ENCODE results near the gene TNNI3K. TPM values are rescaled to one million over a fixed set of nuclear protein-coding genes. Genes with fewer than 3 reads are reported as not detected.

Gene TNNI3K
- total and polyA plus RNA-seq, 2 of the 8 experiments (the other 6 are each of a cell fraction or from before 2014, with no cell fraction given), result 0.41 to 0.48 TPM

- Histone ChIP-seq H2BK12ac (ENCODE audit: low read depth, low read length) (no peak overlapping the region), H4K5ac (ENCODE audit: insufficient read length, low read depth, low read length) (no peak overlapping the region), H3K79me1 (ENCODE audit: low read depth, low read length) (no peaks in the 10 kb centered on the region), H3K56ac (replicated peaks; ENCODE audit: insufficient read length, low read depth, low read length) (no peak overlapping the region), H3K9me3 (ENCODE audit: insufficient read depth in 2 of 2, low read depth in 1 of 2, low read length in 1 of 2) (no peaks in the 10 kb centered on the region; a peak in 1 of 4 replicates), H4K20me1 (replicated peaks in 1 of 2; ENCODE audit: control insufficient read depth in 1 of 2, insufficient read depth in 2 of 2, low read length in 2 of 2) (no peaks in the 10 kb centered on the region), H3K79me2 (ENCODE audit: control insufficient read depth in 1 of 2, insufficient read depth in 2 of 2, low read length in 2 of 2) (no peaks in the 10 kb centered on the region), H3K23ac (ENCODE audit: insufficient read length) (no peak overlapping the region), H3K4me1 (replicated peaks in 1 of 4; ENCODE audit: control insufficient read depth in 3 of 4, insufficient read depth in 4 of 4, low read length in 3 of 4) (no peaks in the 10 kb centered on the region), H2AK5ac (ENCODE audit: low read depth, low read length) (no peak overlapping the region), H3K4me3 (ENCODE audit: extremely low read depth in 1 of 4, insufficient read depth in 2 of 4, low read depth in 3 of 4, low read length in 4 of 4) (no peak overlapping the region), H2BK15ac (ENCODE audit: low read length) (no peak overlapping the region), H3K23me2 (ENCODE audit: low read depth, low read length) (no peaks in the 10 kb centered on the region), H3K18ac (ENCODE audit: extremely low read depth, low read length) (no peak overlapping the region), H4K91ac (replicated peaks; ENCODE audit: insufficient read length, low read length) (no peak overlapping the region), H3K9ac (replicated peaks in 1 of 4; ENCODE audit: extremely low read depth in 1 of 4, low read depth in 3 of 4, low read length in 3 of 4) (no peak overlapping the region), H3K27ac (ENCODE audit: low read depth, low read length) (no peak overlapping the region), H3K4me2 (ENCODE audit: insufficient read depth in 1 of 2, low read depth in 2 of 2, low read length in 2 of 2) (no peak overlapping the region), H3K36me3 (ENCODE audit: control insufficient read depth in 2 of 4, insufficient read depth in 4 of 4, low read length in 3 of 4) (no peaks in the 10 kb centered on the region), H3K14ac (ENCODE audit: insufficient read length) (no peak overlapping the region), H3K27me3 (replicated peaks in 1 of 4; ENCODE audit: control insufficient read depth in 3 of 4, extremely low read depth in 1 of 4, insufficient read depth in 3 of 4, low read length in 3 of 4) (no peaks in the 10 kb centered on the region), H2BK5ac (ENCODE audit: low read depth, low read length) (no peak overlapping the region), H3K4ac (replicated peaks; ENCODE audit: insufficient read length, low read depth, low read length) (no peak overlapping the region), H2BK120ac (replicated peaks; ENCODE audit: low read depth, low read length) (no peak overlapping the region), H2AFZ (ENCODE audit: low read length) (0 out of 2 replicates have a peak overlapping the region, but pooled peaks have one; percentile 9), H4K8ac (ENCODE audit: extremely low read depth, insufficient read depth, low read length) (no peak overlapping the region), H2BK20ac (ENCODE audit: low read length) (no peak overlapping the region)
- DNase-seq (ENCODE audit: low read depth in 1 of 2, low spot score in 2 of 2) (peak in 1 of 2 experiments; percentile 1), FAIRE-seq (no peak)
- 95% methylated on average over 2 of the region's 2 CpGs; no CpG with 5 or more reads in 1 of the 2 experiments for WGBS, 2 experiments (ENCODE audit: extremely low coverage in 1 of 2, insufficient coverage in 1 of 2, insufficient read length in 1 of 2, insufficient replicate concordance in 2 of 2, low coverage in 1 of 2, low lambda C conversion rate in 2 of 2, missing lambda C conversion rate in 1 of 2)
- ChIA-PET CTCF (ENCODE audit: partially characterized antibody) (interaction anchor here (0.7 to 1.9 kb wide), 4 partner anchors 9 to 694 kb away, joined by 3 to 9 read pairs (median 5); no protein-coding TSS in a partner anchor), POLR2A (ENCODE audit: partially characterized antibody) (no interaction called here)
- TF ChIP-seq MAX (IDR thresholded peaks at IDR 0.05) (no peak), TEAD4 (IDR thresholded peaks at IDR 0.05; ENCODE audit: low read depth, low read length) (no peak), GTF2F1 (IDR thresholded peaks at IDR 0.05; ENCODE audit: borderline replicate concordance, low read depth, low read length) (no peak), SRF (IDR thresholded peaks at IDR 0.05; ENCODE audit: low read depth, low read length) (no peak), CTCF (IDR thresholded peaks at IDR 0.05; ENCODE audit: control extremely low read depth in 1 of 3, insufficient read depth in 1 of 3, low read depth in 1 of 3, low read length in 3 of 3) (peak in 2 of 3 experiments; percentile 9 to 49; a peak in 2 of 4 replicates), RAD21 (IDR thresholded peaks at IDR 0.05 in 1 of 2, conservative IDR thresholded peaks at IDR 0.05 in 1 of 2; ENCODE audit: low read depth in 2 of 2, low read length in 2 of 2) (peak; percentile 20 to 40; a peak in 1 of 4 replicates), SP4 (IDR thresholded peaks at IDR 0.05; ENCODE audit: low read length) (no peak), CTBP2 (IDR thresholded peaks at IDR 0.05; ENCODE audit: borderline replicate concordance, insufficient read depth, insufficient read length, low read length) (no peak), TAF1 (IDR thresholded peaks at IDR 0.05; ENCODE audit: low read depth, low read length) (no peak), BRCA1 (IDR thresholded peaks at IDR 0.05; ENCODE audit: low read depth, low read length) (no peak)
Observed at GRCh38 chr1:74271503-74271902, 36.3 kb downstream of the TNNI3K start.

All from H1 (cell line).